ENCODE results near the gene BCORL1.

GRCh38 chrX:130051176-130051845, 68.9 kb downstream of the BCORL1 start:
- TF ChIP-seq POLR2A (IDR thresholded peaks at IDR 0.05; ENCODE audit: low read length) (no peak), GATA1 (IDR thresholded peaks at IDR 0.05; ENCODE audit: low read depth, low read length) (no peak)

Data from erythroblast (primary cell).